ENCODE measurements around the gene VIPR2.

VIPR2 gene

GRCh38 chr7:159031135-159031701 lies 113.4 kb downstream of the VIPR2 start:
- H3K4me3 ChIP-seq (replicated peaks in 1 of 2; ENCODE audit: low read depth in 2 of 2, low read length in 2 of 2), result peak overlapping the region; percentile 38 to 42
- no peak for TF ChIP-seq CTCF (IDR thresholded peaks at IDR 0.05; ENCODE audit: low read depth, low read length)
- peak in 1 of 2 donors; percentile 10 for DNase-seq (ENCODE audit: low read depth in 2 of 2)

DNA sequence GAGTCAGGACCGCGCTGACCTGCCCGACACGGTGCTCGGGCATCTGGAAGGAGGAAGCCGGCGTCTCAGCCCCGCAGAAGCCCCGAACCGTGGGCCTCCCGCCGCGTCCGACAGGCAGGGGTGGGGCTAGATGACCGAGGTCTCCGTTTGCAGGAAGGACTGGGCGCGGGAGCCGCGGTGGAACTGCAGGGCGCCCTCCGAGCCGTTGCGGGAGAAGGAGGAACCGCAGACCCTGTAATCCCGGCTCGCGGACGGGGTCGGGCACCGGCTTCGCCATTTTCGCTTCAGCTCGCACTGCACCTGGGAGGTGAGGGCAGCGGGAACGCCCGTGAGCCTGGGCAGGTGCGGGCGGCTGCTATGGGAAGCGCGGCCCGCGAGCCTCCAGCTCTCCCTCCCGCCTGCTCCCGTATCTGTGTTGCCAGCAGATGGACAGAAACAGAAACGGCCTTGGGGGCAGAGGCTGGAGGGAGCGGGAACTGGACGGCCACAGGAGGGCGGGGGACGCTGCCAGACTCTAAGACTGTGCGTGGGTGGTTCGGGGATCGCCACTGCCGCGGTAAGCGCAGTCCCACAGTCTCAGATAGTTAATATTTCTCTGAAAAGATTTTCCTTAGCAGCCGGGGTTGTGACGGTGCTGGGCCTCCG lies 114.1 kb downstream of the VIPR2 start:
- TF ChIP-seq CTCF (IDR thresholded peaks at IDR 0.05; ENCODE audit: low read depth, low read length), result no peak
- DNase-seq (ENCODE audit: low read depth in 2 of 2), result peak in 1 of 2 donors; percentile 21
- peak overlapping the region; percentile 38 to 42 for H3K4me3 ChIP-seq (replicated peaks in 1 of 2; ENCODE audit: low read depth in 2 of 2, low read length in 2 of 2)

DNA sequence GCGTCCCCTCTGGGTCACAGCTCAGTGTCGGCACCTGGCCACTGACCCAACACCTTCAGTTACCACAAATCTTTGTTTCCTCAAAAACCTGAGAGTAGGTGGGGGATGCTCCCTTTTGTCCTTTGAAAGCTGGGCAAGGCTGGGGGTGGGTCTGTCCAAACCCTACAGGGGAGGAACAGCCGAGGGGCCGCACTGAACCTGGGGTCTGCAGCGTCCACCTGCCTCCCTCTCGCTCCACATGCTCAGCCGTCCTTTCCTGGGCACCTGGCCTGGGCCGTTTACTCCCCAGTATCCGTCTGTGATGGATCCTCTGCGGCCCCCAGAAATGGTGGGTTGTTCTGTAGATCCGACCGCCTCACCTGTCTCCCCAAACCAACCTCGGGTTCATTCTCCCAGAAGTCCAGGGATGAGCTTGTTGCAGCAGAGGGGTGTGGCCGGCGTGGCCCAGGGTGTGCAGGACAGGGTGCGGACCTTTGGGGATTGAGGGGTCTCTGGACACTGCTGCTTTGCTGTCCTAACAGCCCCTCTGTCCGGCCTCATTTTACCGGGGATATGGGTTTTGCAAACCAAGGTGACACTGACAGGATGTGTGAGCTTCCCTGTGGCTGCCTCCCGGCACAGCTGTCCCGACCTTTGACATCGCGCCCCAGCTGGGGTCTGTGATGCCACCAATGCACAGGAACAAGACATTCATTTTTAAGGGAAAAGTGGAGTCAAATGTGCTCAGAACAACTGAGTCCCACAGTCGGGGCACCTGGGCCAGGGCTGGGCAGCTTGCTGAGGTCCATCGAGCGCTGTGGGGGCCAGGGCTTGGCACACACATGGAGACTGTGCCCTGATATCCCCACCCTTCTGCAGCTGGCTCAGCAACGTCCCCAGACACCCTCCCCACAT lies 115.9 kb downstream of the VIPR2 start:
- no peak for DNase-seq (ENCODE audit: low read depth in 2 of 2)
- H3K4me3 ChIP-seq (replicated peaks in 1 of 2; ENCODE audit: low read depth in 2 of 2, low read length in 2 of 2), result no peak overlapping the region
- no peak for TF ChIP-seq CTCF (IDR thresholded peaks at IDR 0.05; ENCODE audit: low read depth, low read length)

GRCh38 chr7:159027789-159028507 lies 116.7 kb downstream of the VIPR2 start:
- TF ChIP-seq CTCF (IDR thresholded peaks at IDR 0.05; ENCODE audit: low read depth, low read length), result no peak
- H3K4me3 ChIP-seq (replicated peaks in 1 of 2; ENCODE audit: low read depth in 2 of 2, low read length in 2 of 2), result no peak overlapping the region
- no peak for DNase-seq (ENCODE audit: low read depth in 2 of 2)

- no peak for DNase-seq (ENCODE audit: low read depth in 2 of 2)
- no peak overlapping the region for H3K4me3 ChIP-seq (replicated peaks in 1 of 2; ENCODE audit: low read depth in 2 of 2, low read length in 2 of 2)
- no peak for TF ChIP-seq CTCF (IDR thresholded peaks at IDR 0.05; ENCODE audit: low read depth, low read length)
Measured at GRCh38 chr7:159027056-159027788, 117.4 kb downstream of the VIPR2 start.
